Ovary (tissue), 9 donors: Measurements from ENCODE around the gene ELK3. TPM values are rescaled to one million over a fixed set of nuclear protein-coding genes. Genes with fewer than 3 reads are reported as not detected.

Source experiments
- DNase-seq, 5 donors: peaks; one replicate each; pipeline ENCODE4 v3.0.0-alpha.2; 2019 to 2020
- H3K27ac ChIP-seq, 2 donors: fragments of 200-600 bp; one replicate each; pipeline versions ENCODE4 v1.5.1 to v1.8.0; 2019 to 2022
- H3K27me3 ChIP-seq: fragments of 200-600 bp; one replicate; pipeline ENCODE4 v1.8.0; 2022
- H3K36me3 ChIP-seq: fragments of 200-600 bp; sonication (generic); one replicate; pipeline ENCODE4 v1.5.1; 2019
- H3K4me1 ChIP-seq: one replicate; pipeline ENCODE4 v1.8.1; 2013; ENCODE audit warnings: mild to moderate bottlenecking, moderate library complexity; ENCODE audit not compliant: insufficient read depth
- H3K4me3 ChIP-seq: fragments of 200-600 bp; sonication (generic); one replicate; pipeline ENCODE4 v1.5.1; 2017
- H3K9me3 ChIP-seq, 2 donors: fragments of 200-600 bp in 1 of 2; sonication (generic) in 1 of 2; one replicate each; pipeline versions ENCODE4 v1.5.1 to v1.8.1; 2013 to 2019; ENCODE audit warnings: mild to moderate bottlenecking in 1 of 2, moderate library complexity in 1 of 2
- CTCF ChIP-seq, 3 donors: fragments of 450-650 bp in 2 of 3; fragments of 200-600 bp in 1 of 3; IDR thresholded peaks; one replicate each; pipeline versions ENCODE4 v1.5.1 to v1.8.0; 2016 to 2022; ENCODE audit warnings: antibody characterized with exemption in 3 of 3, mild to moderate bottlenecking in 1 of 3
- EP300 ChIP-seq: sonication (generic); formaldehyde crosslinking; IDR thresholded peaks from one replicate; pipeline ENCODE4 v1.6.1; 2017; ENCODE audit warnings: antibody characterized with exemption
- POLR2A ChIP-seq: fragments of 450-650 bp; IDR thresholded peaks from one replicate; pipeline ENCODE4 v1.6.1; 2017; ENCODE audit warnings: antibody characterized with exemption, mild to moderate bottlenecking, moderate library complexity
- WGBS, 3 donors: extraction: QIAGEN DNeasy Blood & Tissue Kit in 1 of 3; methylation state at CpG; one replicate each; pipeline versions ENCODE4 v1.1.5 to v1.1.7; 2013 to 2017; 5-methylcytosine and 5-hydroxymethylcytosine counted together
- intact Hi-C, 4 donors: fragments of 100-400 bp; cut with DNase I; formaldehyde crosslinking; loops; one replicate each; pipeline versions ENCODE4 v1.11.0 to v1.15.1; 2022 to 2023
- polyA plus RNA-seq, 2 donors: library from polyadenylated mRNA; stranded (reverse); fragments of 200-250 nt in 1 of 2; fragments of 350-450 nt in 1 of 2; fragmentation: Illumina TruSeq in 1 of 2; extraction: RNeasy Lipid Tissue Mini Kit (QIAGEN cat#74804) in 1 of 2; gene quantifications; one replicate each; pipeline ENCODE4 v1.2.3, GENCODE V29; 2013 to 2014
- total RNA-seq, 7 donors: library from RNA; depleted of rRNA in 2 of 7; stranded (reverse); fragments of >200 nt in 2 of 7; fragmentation: NEBNext Ultra II Directional in 3 of 7; extraction: Animal tissue kit (Norgen Biotek cat#: 25700) in 3 of 7; gene quantifications; one replicate each; pipeline versions ENCODE4 v1.1.0 to v1.2.4, GENCODE V29; 2016 to 2023
- donor health status: DM: no; HTN: no; CAD: no; lungs with moderate emphysema.
- donor health status: DM: no; HTN: no; CAD: no.
- donor health status: Bipolar disorder and iron deficiency.
- donor health status: DM: yes; HTN: yes; CAD: no.
- donor health status: DM: no; HTN: no; CAD: no.
- donor health status: DM: yes; HTN: yes; CAD: no.

The ELK3 gene
- total and polyA plus RNA-seq, 9 donors = 11.5 to 25.9 (median 15.6) TPM

GRCh38 chr12:96157427-96157826 is 36.7 kb upstream of the ELK3 start:
- intact Hi-C loops = no loop called here
- 88 to 94% (median 93%) methylated on average over 3 of the region's 3 CpGs for WGBS, 3 donors
- no peaks in the 10 kb centered on the region for H3K27me3 ChIP-seq
- H3K4me1 ChIP-seq = no peaks in the 10 kb centered on the region
- H3K9me3 ChIP-seq = no peaks in the 10 kb centered on the region
- TF ChIP-seq CTCF (IDR thresholded peaks at IDR 0.05) = no peak
- TF ChIP-seq EP300 = no peak
- TF ChIP-seq POLR2A = no peak
- H3K4me3 ChIP-seq = no peak overlapping the region
- no peaks in the 10 kb centered on the region for H3K36me3 ChIP-seq
- no peak for DNase-seq
- H3K27ac ChIP-seq = no peak overlapping the region

GRCh38 chr12:96164951-96165811 is 29.0 kb upstream of the ELK3 start:
- Histone ChIP-seq H3K27me3 (no peaks in the 10 kb centered on the region), H3K4me1 (no peaks in the 10 kb centered on the region), H3K27ac (no peak overlapping the region), H3K9me3 (no peaks in the 10 kb centered on the region), H3K4me3 (no peak overlapping the region), H3K36me3 (no peaks in the 10 kb centered on the region)
- DNase-seq = peak in 1 of 5 donors; percentile 21
- TF ChIP-seq EP300 (no peak), CTCF (IDR thresholded peaks at IDR 0.05) (no peak), POLR2A (no peak)
- intact Hi-C loops = no loop called here
- 58 to 65% (median 64%) methylated on average over 14 of the region's 14 CpGs for WGBS, 3 donors

GRCh38 chr12:96166765-96167164 is 27.4 kb upstream of the ELK3 start:
- WGBS, 3 donors = 60 to 76% (median 74%) methylated on average over 2 of the region's 2 CpGs
- Histone ChIP-seq H3K27me3 (no peaks in the 10 kb centered on the region), H3K27ac (no peak overlapping the region), H3K4me3 (no peak overlapping the region), H3K36me3 (no peaks in the 10 kb centered on the region), H3K4me1 (no peaks in the 10 kb centered on the region), H3K9me3 (no peaks in the 10 kb centered on the region)
- intact Hi-C loops = no loop called here
- TF ChIP-seq EP300 (no peak), POLR2A (no peak), CTCF (IDR thresholded peaks at IDR 0.05) (no peak)
- no peak for DNase-seq

- Histone ChIP-seq H3K4me1 (no peaks in the 10 kb centered on the region), H3K27ac (no peak overlapping the region), H3K27me3 (no peaks in the 10 kb centered on the region), H3K9me3 (no peaks in the 10 kb centered on the region), H3K4me3 (no peak overlapping the region), H3K36me3 (no peaks in the 10 kb centered on the region)
- no peak for TF ChIP-seq CTCF (IDR thresholded peaks at IDR 0.05)
- TF ChIP-seq POLR2A = no peak
- TF ChIP-seq EP300 = no peak
- intact Hi-C loops = no loop called here
- 84 to 92% (median 85%) methylated on average over 1 of the region's 1 CpG for WGBS, 3 donors
- DNase-seq = no peak
Observed at GRCh38 chr12:96167492-96167891, 26.7 kb upstream of the ELK3 start.
